ENCODE data around the gene HOXA7.

HOXA7 gene

GRCh38 chr7:27193335-27194001, 37.0 kb upstream of the HOXA7 start:
- no peak for DNase-seq (ENCODE audit: low read depth)

- no peak for DNase-seq (ENCODE audit: low read depth)
Observed at GRCh38 chr7:27192546-27193334, 36.3 kb upstream of the HOXA7 start.

- no peak for DNase-seq (ENCODE audit: low read depth)
Observed at GRCh38 chr7:27191833-27192545, 35.5 kb upstream of the HOXA7 start.

GRCh38 chr7:27191161-27191731, 34.8 kb upstream of the HOXA7 start:
- no peak for DNase-seq (ENCODE audit: low read depth)

GRCh38 chr7:27189997-27190748, 33.7 kb upstream of the HOXA7 start:
- no peak for DNase-seq (ENCODE audit: low read depth)

GRCh38 chr7:27189295-27189996, 33.0 kb upstream of the HOXA7 start:
- DNase-seq (ENCODE audit: low read depth), result no peak

GRCh38 chr7:27188386-27189294, 32.2 kb upstream of the HOXA7 start:
- DNase-seq (ENCODE audit: low read depth), result no peak

GRCh38 chr7:27187475-27188385, 31.3 kb upstream of the HOXA7 start:
- no peak for DNase-seq (ENCODE audit: low read depth)

GRCh38 chr7:27186668-27187474, 30.4 kb upstream of the HOXA7 start:
- DNase-seq (ENCODE audit: low read depth), result no peak

- DNase-seq (ENCODE audit: low read depth), result no peak
Observed at GRCh38 chr7:27185854-27186667, 29.6 kb upstream of the HOXA7 start.

GRCh38 chr7:27185013-27185853, 28.8 kb upstream of the HOXA7 start, which contains the start of gene HOXA11:
TSS of gene HOXA11 (minus strand) at chr7:27185232. CDS start at chr7:27185144, 88 bp downstream.
- no peak for DNase-seq (ENCODE audit: low read depth)

- no peak for DNase-seq (ENCODE audit: low read depth)
Observed at GRCh38 chr7:27184337-27185012, 28.0 kb upstream of the HOXA7 start.

- DNase-seq (ENCODE audit: low read depth), result no peak
Observed at GRCh38 chr7:27183682-27184336, 27.3 kb upstream of the HOXA7 start.

GRCh38 chr7:27182861-27183681, 26.6 kb upstream of the HOXA7 start:
- no peak for DNase-seq (ENCODE audit: low read depth)

All from T-helper 22 cell (primary cell).